Mesenteric fat pad (tissue), 1 donor: ENCODE measurements around the gene C1QTNF8. TPM values are rescaled to one million over a fixed set of nuclear protein-coding genes. Genes with fewer than 3 reads are reported as not detected.

Experiments used
- DNase-seq: peaks from one replicate; pipeline ENCODE4 v3.0.0-alpha.2; 2020; ENCODE audit warnings: low spot score
- total RNA-seq: library from RNA; stranded (reverse); fragmentation: NEBNext Ultra II Directional; extraction: Animal tissue kit (Norgen Biotek cat#: 25700); gene quantifications from one replicate; pipeline ENCODE4 v1.2.1, GENCODE V29; 2021
- donor health status: DM: yes; HTN: yes; CAD: no.

The C1QTNF8 gene
- total RNA-seq, 1 donor from 2014 or later: not detected

GRCh38 chr16:1127971-1128715 is 32.1 kb upstream of the C1QTNF8 start:
- DNase-seq: no peak

- no peak for DNase-seq
These were observed 31.1 kb upstream of the C1QTNF8 start for GRCh38 chr16:1127101-1127500.

GRCh38 chr16:1126586-1126985 is 30.5 kb upstream of the C1QTNF8 start:
- no peak for DNase-seq

- no peak for DNase-seq
These were observed 30.0 kb upstream of the C1QTNF8 start for GRCh38 chr16:1126044-1126443.

GRCh38 chr16:1125471-1125870 is 29.4 kb upstream of the C1QTNF8 start:
- DNase-seq: no peak

- no peak for DNase-seq
These were observed 28.8 kb upstream of the C1QTNF8 start for GRCh38 chr16:1124795-1125194.

GRCh38 chr16:1124291-1124690 is 28.2 kb upstream of the C1QTNF8 start:
- no peak for DNase-seq

- no peak for DNase-seq
These were observed 27.6 kb upstream of the C1QTNF8 start for GRCh38 chr16:1123525-1124230.

GRCh38 chr16:1122398-1122765 is 26.3 kb upstream of the C1QTNF8 start:
- DNase-seq: no peak

GRCh38 chr16:1121601-1122397 is 25.8 kb upstream of the C1QTNF8 start:
- no peak for DNase-seq

- DNase-seq: no peak
These were observed 25.0 kb upstream of the C1QTNF8 start for GRCh38 chr16:1121009-1121408.

- DNase-seq: no peak
These were observed 24.5 kb upstream of the C1QTNF8 start for GRCh38 chr16:1120577-1120941.

GRCh38 chr16:1119766-1120576 is 23.9 kb upstream of the C1QTNF8 start:
- DNase-seq: no peak

- no peak for DNase-seq
These were observed 23.1 kb upstream of the C1QTNF8 start for GRCh38 chr16:1119129-1119528.

- DNase-seq: no peak
These were observed 21.9 kb upstream of the C1QTNF8 start for GRCh38 chr16:1117926-1118325.

GRCh38 chr16:1117176-1117900 is 21.3 kb upstream of the C1QTNF8 start:
- DNase-seq: no peak

- DNase-seq: no peak
These were observed 20.6 kb upstream of the C1QTNF8 start for GRCh38 chr16:1116693-1117077.

GRCh38 chr16:1113889-1114526 is 18.0 kb upstream of the C1QTNF8 start:
- DNase-seq: no peak

GRCh38 chr16:1113489-1113888 is 17.4 kb upstream of the C1QTNF8 start:
- DNase-seq: no peak

- no peak for DNase-seq
These were observed 16.6 kb upstream of the C1QTNF8 start for GRCh38 chr16:1112506-1113184.
